GM21367 (cell line): ENCODE measurements around the gene TTC9.
A peak's percentile ranks its signal among the peaks of the same experiment; 100 is the strongest.

Source experiments
- ATAC-seq: cut with Tn5 transposase; IDR thresholded peaks from one replicate; pipeline ENCODE4 v1.9.1; 2021; ENCODE audit not compliant: unreplicated experiment

The TTC9 gene

DNA sequence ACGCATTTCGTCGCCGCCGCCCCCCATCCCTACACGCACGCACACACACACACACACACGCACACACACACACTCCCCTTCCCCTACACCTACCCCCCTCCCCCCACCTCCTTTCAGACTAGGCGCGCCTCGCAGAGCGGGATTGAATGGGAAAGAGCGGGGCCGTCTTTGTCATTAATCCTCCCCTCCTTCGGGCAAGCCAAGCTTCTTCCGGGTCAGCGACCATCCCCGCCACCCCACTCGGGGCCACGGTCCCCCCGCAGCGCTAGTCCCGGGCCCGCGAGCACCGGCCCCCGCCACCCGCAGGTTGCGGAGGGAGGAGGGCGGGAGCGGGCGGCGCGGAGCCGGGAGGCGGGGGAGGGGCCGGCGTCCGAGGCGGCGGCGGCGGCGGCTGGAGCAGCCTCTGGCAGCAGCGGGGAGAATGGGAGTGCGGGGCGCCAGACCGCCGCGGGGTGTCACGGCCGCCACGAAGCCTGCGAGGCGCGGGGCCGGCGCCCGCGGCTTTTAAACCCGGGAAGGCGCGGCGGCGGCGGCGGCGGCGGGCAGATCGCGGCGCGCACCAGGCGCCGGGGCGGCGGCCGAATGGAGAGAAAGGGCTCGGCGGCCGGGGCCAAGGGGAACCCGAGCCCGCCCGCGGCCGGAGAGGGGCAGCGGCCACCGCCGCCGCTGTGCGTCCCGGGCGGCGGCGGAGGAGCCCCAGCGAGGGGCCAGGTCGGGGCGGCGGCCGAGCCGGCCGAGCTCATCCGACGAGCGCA is at the start of gene TTC9:
Gene TTC9, plus strand, starts transcription at position 369 of the 755 bp plus-strand sequence. Its CDS starts 214 bp downstream, at position 583.
- no peak for ATAC-seq

DNA sequence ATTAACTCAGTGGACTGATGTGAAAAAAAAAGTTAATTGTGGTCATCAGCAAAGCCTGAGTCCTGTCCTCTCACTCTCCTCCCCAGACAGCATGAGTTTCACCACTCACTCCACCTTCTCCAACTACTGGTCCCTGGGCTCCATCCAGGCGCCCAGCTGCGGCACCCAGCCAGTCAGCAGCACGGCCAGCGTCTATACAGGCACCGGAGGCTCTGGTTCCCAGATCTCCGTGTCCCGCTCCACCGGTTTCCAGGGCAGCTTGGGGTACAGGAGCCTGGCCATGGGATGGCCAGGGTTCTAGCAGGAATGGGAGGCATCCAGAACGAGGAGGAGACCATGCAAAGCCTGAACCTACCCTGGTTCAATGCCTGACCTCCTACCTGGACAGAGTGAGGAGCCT is 47.3 kb upstream of the TTC9 start:
- ATAC-seq, result no peak

DNA sequence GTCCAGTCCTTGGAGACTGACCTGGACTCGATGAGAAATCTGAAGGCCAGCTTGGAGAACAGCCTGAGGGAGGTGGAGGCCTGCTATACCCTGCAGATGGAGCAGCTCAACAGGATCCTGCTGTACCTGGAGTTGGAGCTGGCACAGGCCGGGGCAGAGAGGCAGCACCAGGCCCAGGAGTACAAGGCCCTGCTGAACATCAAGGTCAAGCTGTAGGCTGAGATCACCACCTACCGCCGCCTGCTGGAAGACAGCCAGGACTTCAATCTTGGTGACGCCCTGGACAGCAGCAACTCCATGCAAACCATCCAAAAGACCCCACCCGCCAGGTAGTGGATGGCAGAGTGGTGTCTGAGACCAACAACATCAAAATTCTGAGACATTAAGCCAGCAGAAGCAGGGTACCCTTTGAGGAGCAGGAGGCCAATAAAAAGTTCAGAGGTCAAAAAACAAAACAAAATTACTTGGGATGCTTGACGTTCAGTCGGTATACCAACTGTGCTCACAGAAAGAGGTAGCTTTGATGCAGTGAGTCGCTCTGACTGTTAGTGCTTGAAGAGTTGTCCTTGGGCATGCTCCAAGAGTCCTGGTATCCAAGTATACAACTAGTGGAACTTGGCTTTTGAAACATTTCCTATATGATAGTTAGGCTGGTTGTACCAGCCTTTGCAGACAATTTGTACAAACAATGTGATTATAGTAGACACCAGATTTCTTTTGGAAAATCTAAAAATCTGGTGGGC is 46.1 kb upstream of the TTC9 start:
- no peak for ATAC-seq

DNA sequence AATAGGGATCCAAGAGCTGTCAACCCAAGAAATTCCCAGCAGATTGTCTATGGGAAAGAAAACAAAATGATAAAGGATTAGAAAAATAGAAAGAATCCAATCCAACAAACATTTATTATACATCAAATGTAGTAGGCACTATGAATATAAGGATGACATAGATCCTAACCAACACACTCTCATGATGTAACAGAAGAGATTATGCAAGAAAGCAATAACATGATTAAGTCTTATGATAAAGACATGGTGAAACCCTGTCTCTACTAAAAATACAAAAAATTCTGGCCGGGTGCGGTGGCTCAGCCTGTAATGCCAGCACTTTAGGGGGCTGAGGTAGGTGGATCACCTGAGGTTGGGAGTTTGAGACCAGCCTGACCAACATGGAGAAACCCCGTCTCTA is 44.0 kb upstream of the TTC9 start:
- ATAC-seq, result no peak

DNA sequence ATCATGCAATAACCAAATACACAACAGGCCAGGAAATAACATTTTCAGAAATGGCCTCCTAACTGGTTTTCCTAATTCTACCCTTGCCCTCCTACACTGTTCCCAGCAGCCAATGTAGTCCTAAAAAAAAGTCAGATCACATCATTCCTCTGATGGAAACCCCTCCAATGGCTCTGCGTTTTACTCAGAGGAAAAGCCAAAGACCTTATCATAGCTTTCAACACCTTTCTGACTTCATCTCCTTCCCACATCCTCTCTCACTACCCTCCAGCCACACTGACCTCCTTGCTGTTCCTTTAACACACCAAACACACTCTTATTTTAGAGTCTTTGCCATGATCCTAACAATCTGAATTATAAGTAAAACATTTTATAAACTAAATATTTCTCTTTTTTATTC is 42.4 kb upstream of the TTC9 start:
- ATAC-seq, result no peak

GRCh38 chr14:70600382-70601157 is 41.1 kb upstream of the TTC9 start, which contains the start of gene MED6:
MED6 (minus strand) TSS chr14:70600655; CDS start chr14:70600637, 18 bp downstream.
- peak; percentile 71 for ATAC-seq

- ATAC-seq, result no peak
These were observed 40.6 kb upstream of the TTC9 start for GRCh38 chr14:70601162-70601561.

DNA sequence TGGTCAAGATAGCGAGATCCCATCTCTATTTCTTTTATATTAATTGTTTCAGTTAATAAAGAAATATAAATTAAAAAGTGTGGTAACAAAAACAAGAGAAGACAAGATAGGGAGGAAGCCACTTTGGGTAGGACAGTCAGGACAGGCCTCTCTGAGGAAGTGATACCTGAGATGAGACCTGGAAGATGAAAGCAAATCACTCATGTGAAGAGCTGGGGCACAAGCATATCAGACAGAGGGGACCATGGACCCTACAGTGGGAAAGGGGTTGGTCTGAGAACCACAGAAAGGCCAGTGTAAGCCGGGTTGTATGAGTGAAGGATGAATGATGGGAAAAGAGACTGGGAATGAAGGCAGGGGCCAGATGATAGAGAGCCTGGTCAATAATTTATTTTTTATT is 39.5 kb upstream of the TTC9 start:
- ATAC-seq, result no peak

DNA sequence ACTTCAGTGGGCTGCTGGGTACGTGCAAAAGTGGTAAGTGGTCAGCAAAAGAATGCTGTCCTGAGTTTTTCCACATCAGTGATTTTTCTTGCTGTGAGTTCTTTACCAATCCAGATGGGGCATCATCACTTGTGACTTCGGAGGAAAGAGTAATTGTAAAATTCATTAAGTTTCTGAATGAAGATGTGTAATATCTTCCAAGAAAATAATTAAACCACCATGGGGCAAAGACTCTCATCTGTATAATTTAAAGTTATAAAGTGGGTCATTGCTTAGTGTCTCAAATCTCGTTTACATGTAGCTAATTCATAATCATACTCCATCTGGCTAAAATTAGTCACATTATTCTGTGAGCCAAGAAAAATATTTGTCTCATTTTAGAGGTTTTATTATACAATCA is 30.5 kb upstream of the TTC9 start:
- ATAC-seq, result no peak

DNA sequence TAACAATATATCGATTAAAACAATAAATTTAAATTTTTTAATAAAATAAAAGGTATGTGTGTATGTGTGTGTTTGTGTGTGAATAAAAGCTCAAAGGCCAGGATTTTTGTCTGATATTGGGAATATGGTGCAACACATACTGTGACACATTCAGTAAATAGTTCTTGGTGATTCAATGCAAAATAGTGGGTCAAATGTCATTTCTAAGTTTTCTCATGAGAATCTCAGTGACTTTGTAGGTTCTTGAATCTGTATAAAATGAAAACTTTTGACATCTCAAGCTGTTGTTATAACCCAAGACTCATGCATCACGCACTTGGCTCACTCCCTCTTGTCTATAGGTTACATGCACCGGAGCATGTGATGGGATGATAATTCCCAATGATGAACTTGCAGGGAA is 25.1 kb upstream of the TTC9 start:
- ATAC-seq, result no peak

GRCh38 chr14:70618314-70618713 is 23.4 kb upstream of the TTC9 start:
- no peak for ATAC-seq

GRCh38 chr14:70619708-70620107 is 22.0 kb upstream of the TTC9 start:
- ATAC-seq, result no peak

DNA sequence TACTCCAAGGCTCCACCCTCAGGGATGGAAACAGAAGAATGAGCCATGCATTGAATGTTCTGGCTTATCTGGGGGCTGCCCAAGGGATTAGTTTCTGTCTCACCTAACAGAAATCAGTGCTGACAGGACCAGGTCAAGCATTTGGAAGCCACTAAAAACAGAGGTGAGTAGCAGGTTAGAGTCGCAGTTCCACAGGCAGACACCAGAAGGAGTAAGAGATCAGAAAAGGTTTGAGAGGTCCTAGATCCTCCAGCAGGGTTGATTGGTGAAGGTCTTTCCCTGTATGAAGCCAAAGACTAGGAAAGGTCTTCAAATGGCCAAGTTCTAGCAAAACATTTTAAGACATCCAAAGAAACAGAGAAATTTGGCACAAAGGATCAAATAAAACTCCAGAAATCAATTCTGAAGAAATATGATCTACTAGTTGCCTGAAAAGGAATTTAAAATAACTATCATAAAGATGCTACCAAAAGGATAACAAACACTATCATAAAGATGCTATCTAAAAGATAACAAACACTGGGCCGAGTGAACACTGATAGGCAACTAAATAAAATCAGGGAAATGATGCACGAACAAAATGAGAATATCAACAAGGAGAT is 19.5 kb upstream of the TTC9 start:
- no peak for ATAC-seq

DNA sequence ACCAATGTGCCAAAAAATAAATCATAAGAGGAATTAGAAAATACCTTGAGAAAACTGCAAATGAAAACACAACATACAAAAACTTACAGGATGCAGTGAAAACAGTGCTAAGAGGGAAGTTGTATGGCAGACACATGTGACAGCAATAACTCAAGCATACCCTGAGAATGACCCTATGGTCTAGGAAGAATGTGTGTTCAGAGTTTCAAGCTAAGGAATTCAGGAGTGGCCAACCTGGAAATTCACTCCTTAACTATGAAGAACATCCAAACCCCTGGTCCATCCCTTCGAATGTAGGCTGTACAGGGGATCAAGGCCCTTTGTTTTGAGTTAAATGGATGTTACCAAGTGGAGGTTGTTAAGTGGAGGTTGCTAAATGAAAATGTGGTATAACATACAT is 16.7 kb upstream of the TTC9 start:
- ATAC-seq, result no peak

DNA sequence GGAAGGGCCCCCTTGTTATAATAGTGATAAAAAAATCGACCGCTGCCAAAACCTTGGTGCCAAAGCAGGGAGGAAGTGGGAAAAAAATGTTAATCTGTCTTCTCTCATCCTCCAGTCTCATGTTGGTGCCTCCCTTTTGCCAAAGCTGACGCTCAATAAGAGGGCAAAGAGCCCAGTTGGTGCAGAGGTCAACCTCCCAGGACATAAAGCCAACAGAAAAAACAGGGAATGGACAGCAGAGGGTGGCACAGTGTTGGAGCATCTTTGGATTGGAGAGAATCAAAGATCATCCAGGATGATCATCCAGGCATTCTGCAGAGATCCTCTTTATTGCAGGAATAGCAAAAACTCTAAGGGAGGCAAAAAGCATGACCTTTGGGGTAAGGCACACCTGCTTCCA is 9.8 kb upstream of the TTC9 start:
- ATAC-seq, result no peak

DNA sequence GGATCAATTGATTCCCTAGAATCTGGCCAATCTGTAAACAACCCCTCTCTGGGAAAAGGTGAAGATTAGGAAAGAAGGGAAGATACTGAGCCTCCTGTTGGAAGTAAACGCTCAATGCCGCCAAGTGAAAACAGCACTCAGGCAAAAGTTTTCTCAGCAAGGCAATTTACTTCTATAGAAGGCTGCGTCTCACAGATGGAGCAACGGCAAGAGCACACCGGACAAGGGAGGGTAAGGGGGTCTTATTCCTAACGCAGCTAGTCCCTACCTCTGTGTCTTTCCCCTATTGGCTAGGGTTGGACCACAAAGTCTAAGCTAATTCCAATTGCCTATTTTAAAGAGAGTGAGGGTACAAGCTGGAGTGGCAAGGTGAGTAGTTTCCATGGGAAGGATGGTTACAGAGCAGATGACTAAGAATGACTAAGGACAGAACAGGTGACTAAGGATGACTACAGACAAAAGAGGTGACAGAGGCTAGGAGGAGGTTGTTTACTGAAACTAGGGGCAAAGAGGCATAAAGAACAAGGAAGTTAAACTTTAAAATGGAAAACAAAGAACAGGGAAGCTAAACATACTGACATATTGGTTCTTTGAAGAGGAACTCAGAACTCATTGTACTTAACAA is 5.6 kb upstream of the TTC9 start:
- ATAC-seq, result no peak

DNA sequence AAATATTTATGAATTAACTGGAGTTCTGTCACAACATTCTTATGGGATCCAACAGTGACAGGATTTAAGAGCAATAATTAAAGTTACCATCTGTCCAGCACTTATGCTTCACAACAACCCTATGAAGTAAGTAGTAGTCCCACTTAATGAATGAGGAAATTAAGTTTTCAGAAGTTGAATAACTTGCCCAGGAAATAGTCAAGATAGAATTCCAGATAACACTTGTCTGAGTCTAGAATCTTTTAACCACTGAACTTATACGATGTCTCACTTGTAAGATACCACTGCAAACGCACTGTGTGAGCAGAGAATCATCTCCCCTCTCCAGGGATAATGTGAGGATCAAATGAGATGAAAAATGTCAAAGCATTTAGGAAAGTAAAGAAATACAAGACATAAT is 3.3 kb upstream of the TTC9 start:
- no peak for ATAC-seq

DNA sequence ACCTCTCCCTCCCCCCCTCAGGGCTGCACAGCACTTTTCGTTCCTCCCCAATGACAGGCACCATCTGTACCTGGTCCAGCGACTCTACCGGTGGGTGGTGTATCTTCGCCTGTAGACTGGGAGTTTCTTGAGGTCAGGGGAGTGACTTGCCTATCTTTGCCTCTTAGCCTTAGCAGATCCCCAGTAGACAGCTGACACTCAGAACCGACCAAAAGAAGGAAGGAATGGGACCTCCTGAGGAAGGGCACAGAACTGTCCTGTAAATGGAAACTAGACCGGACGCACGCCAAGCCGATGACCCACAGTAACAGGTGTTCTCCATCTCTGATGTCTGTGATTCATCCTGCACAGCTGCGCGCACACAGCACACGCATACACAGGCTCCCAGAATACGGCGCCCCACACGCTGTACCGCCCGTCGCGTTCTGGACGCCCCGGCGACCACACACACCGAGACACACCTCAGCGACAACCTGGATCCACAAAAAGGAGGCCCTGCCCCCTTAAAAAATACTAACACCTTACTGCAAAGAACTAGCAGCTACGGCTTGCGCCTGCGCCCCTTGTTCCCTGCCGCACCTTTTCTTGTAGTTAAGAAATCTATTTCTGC is 673 bp upstream of the TTC9 start:
- peak; percentile 45 for ATAC-seq

DNA sequence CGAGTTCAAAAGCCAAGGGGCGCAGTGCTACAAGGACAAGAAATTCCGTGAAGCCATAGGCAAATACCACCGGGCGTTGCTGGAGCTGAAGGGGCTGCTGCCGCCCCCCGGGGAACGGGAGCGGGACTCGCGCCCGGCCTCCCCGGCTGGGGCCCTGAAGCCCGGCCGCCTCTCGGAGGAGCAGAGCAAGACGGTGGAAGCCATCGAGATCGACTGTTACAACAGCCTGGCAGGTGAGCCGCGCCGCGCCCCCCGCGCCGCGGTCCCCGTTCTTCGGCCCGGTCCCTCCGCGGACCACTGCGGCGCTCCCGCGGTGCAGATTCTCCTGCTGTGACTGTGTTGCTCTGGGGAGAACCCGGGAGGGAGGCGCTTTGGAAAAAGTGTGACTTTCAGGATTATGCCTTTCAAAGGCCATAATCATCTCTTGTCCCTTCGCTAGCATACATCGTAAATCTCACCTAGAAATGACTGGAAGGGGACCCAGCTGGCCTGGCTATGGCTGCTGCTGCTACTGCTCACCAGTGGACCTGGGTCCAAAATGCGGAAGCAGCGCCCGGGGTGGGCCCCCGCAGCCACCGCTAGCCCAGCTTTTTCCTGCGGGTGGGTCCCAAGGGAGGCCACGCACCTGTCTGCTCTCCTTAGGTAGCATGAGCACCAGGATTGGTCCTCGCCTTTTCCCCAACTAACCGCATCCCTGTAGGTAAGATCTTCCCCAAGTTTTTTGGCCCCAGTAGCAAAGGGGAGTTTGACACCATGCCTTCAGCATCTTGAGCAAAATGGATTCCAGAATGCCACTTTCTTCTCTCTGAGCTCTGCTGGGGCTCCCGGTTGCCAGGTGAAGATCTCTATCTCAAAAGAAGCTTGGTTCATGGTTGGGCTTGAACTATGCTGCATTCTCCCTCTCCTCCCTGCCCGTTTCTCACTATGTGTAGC is 853 bp downstream of the TTC9 start:
- ATAC-seq, result peak; percentile 33
